ENCODE measurements around the gene C11orf97. TPM values are rescaled to one million over a fixed set of nuclear protein-coding genes. Genes with fewer than 3 reads are reported as not detected.

The C11orf97 gene
- total and polyA plus RNA-seq, 2 of the 8 experiments (the other 6 are each of a cell fraction or from before 2014, with no cell fraction given) = not detected

DNA sequence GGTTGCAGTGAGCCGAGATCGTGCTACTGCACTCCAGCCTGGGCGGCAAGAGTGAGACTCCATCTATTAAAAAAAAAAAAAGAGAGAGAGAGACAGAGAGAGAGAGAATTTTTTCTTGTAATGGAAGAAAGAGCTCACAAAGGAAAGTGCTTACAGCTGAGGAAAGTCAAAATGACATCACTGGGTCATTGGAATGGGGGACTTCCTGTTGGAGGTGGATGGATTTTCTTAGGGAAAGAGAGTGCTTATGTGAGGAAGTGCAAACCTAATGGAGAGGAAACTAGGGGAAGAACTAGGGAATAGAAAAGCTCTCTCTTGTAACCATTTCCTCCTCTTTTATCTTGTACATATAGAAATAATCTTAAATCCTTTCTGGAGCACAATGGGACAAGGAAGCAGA, 48.6 kb downstream of the C11orf97 start (continued):
- no peak for TF ChIP-seq CHD7 (IDR thresholded peaks at IDR 0.05; ENCODE audit: insufficient replicate concordance, low read length)

All from H1 (cell line).